NCI-H460 (cell line): ENCODE measurements around the gene RHBDD2. TPM values are rescaled to one million over a fixed set of nuclear protein-coding genes. Genes with fewer than 3 reads are reported as not detected.
A peak's percentile ranks its signal among the peaks of the same experiment; 100 is the strongest.
"Not testable (repeated sequence)": the region's sequence is repeated elsewhere in the genome, so short reads cannot be mapped to it uniquely, and the experiment has no call there.

Source experiments
- DNase-seq: peaks from one replicate; pipeline ENCODE4 v3.0.0-alpha.2; 2016; ENCODE audit warnings: low read depth; ENCODE audit errors: extremely low read depth
- polyA plus RNA-seq: library from polyadenylated mRNA; depleted of rRNA; stranded (reverse); fragments of >200 nt; gene quantifications from 2 replicates; pipeline ENCODE4 v1.2.3, GENCODE V29; 2014; cell fraction: nucleus; rRNA removed
- total RNA-seq: library from RNA; depleted of rRNA; stranded (reverse); fragments of >200 nt; shearing (Covaris generic); gene quantifications from 2 replicates; pipeline ENCODE4 v1.2.3, GENCODE V29; 2014; rRNA removed

RHBDD2 gene
- total RNA-seq = 53.4 and 60.2 TPM in 2 replicates
- polyA plus RNA-seq = 36.8 and 42.5 TPM in 2 replicates

- peak; percentile 93 for DNase-seq
These were observed at the start of gene RHBDD2 for GRCh38 chr7:75878769-75879611. Gene RHBDD2, plus strand, starts transcription at chr7:75879034. Its CDS starts 49 bp downstream, at chr7:75879083.

- DNase-seq = not testable (repeated sequence)
These were observed 49.2 kb upstream of the RHBDD2 start for GRCh38 chr7:75829656-75830055.

GRCh38 chr7:75830978-75831377 lies 47.9 kb upstream of the RHBDD2 start:
- no peak for DNase-seq

- DNase-seq = not testable (repeated sequence)
These were observed 45.2 kb upstream of the RHBDD2 start for GRCh38 chr7:75833662-75834061.

GRCh38 chr7:75835688-75836285 lies 43.0 kb upstream of the RHBDD2 start:
- DNase-seq = no peak

GRCh38 chr7:75836798-75837197 lies 42.0 kb upstream of the RHBDD2 start:
- no peak for DNase-seq

- DNase-seq = not testable (repeated sequence)
These were observed 40.4 kb upstream of the RHBDD2 start for GRCh38 chr7:75838281-75838930.

GRCh38 chr7:75840029-75840428 lies 38.8 kb upstream of the RHBDD2 start:
- no peak for DNase-seq

- DNase-seq = peak; percentile 22
These were observed 35.9 kb upstream of the RHBDD2 start for GRCh38 chr7:75842836-75843446.

- DNase-seq = no peak
These were observed 35.2 kb upstream of the RHBDD2 start for GRCh38 chr7:75843613-75844116.

- DNase-seq = no peak
These were observed 34.7 kb upstream of the RHBDD2 start for GRCh38 chr7:75844158-75844557.

- not testable (repeated sequence) for DNase-seq
These were observed 33.7 kb upstream of the RHBDD2 start for GRCh38 chr7:75845132-75845531.

- no peak for DNase-seq
These were observed 31.1 kb upstream of the RHBDD2 start for GRCh38 chr7:75847707-75848106.

- no peak for DNase-seq
These were observed 29.3 kb upstream of the RHBDD2 start for GRCh38 chr7:75849573-75849972.

GRCh38 chr7:75850235-75850634 lies 28.6 kb upstream of the RHBDD2 start:
- no peak for DNase-seq

GRCh38 chr7:75854233-75854632 lies 24.6 kb upstream of the RHBDD2 start:
- DNase-seq = no peak

- DNase-seq = not testable (repeated sequence)
These were observed 24.0 kb upstream of the RHBDD2 start for GRCh38 chr7:75854813-75855345.

- DNase-seq = no peak
These were observed 22.3 kb upstream of the RHBDD2 start for GRCh38 chr7:75856536-75856935.

- no peak for DNase-seq
These were observed 20.4 kb upstream of the RHBDD2 start for GRCh38 chr7:75858410-75858809.

GRCh38 chr7:75861636-75862035 lies 17.2 kb upstream of the RHBDD2 start:
- DNase-seq = no peak
